CD4-positive, CD25-positive, alpha-beta regulatory T cell (primary cell): Measurements from ENCODE around the gene IFNAR2. TPM values are rescaled to one million over a fixed set of nuclear protein-coding genes. Genes with fewer than 3 reads are reported as not detected.

Source experiments
- ATAC-seq, 2 donors: fragments of 150-1000 bp; cut with Tn5 transposase; one replicate each; pipeline ENCODE4 v1.10.0; 2021; ENCODE audit warnings: low read depth in 2 of 2, moderate number of reproducible peaks in 2 of 2, moderate library complexity in 1 of 2
- DNase-seq, 3 donors: peaks; one replicate each; pipeline versions ENCODE4 v3.0.0 to v3.0.0-alpha.2; 2012 to 2022; ENCODE audit warnings: mixed read lengths in 1 of 3
- H3K27ac ChIP-seq: one replicate; pipeline ENCODE4 v1.7.0; 2013; ENCODE audit warnings: mild to moderate bottlenecking, low read length; ENCODE audit not compliant: insufficient read depth, poor library complexity, severe bottlenecking
- H3K27me3 ChIP-seq: one replicate; pipeline ENCODE4 v1.7.0; 2013; ENCODE audit warnings: low read length; ENCODE audit not compliant: control insufficient read depth, insufficient read depth
- H3K36me3 ChIP-seq: one replicate; pipeline ENCODE4 v1.7.0; 2013; ENCODE audit warnings: mild to moderate bottlenecking, low read length, moderate library complexity; ENCODE audit not compliant: control insufficient read depth, insufficient read depth
- H3K4me1 ChIP-seq: 2 replicates; pipeline ENCODE4 v1.7.0; 2013; ENCODE audit warnings: mild to moderate bottlenecking, low read length; ENCODE audit not compliant: insufficient read depth, control insufficient read depth, poor library complexity, severe bottlenecking
- H3K4me3 ChIP-seq: one replicate; pipeline ENCODE4 v1.7.0; 2013; ENCODE audit warnings: low read depth, mild to moderate bottlenecking, low read length, moderate library complexity
- H3K9me3 ChIP-seq, 2 experiments: 1 replicate in 1 of 2; 2 replicates in 1 of 2; pipeline ENCODE4 v1.7.0; 2013; ENCODE audit warnings: low read length in 2 of 2, mild to moderate bottlenecking in 1 of 2, moderate library complexity in 1 of 2; ENCODE audit not compliant: control insufficient read depth in 2 of 2
- H3K27ac Mint-ChIP-seq, 3 donors: one replicate each; pipeline ENCODE4 v1.8.0; 2020 to 2022; ENCODE audit warnings: mild to moderate bottlenecking in 3 of 3, mixed read lengths in 3 of 3, moderate library complexity in 2 of 3
- H3K27me3 Mint-ChIP-seq: one replicate; pipeline ENCODE4 v1.8.0; 2022; ENCODE audit warnings: mild to moderate bottlenecking, mixed read lengths
- H3K36me3 Mint-ChIP-seq: one replicate; pipeline ENCODE4 v1.8.0; 2020; ENCODE audit warnings: mixed read lengths
- H3K4me1 Mint-ChIP-seq, 4 donors: one replicate each; pipeline ENCODE4 v1.8.0; 2020 to 2022; ENCODE audit warnings: mixed read lengths in 4 of 4, mild to moderate bottlenecking in 1 of 4
- H3K4me3 Mint-ChIP-seq, 4 donors: one replicate each; pipeline ENCODE4 v1.8.0; 2020 to 2022; ENCODE audit warnings: mild to moderate bottlenecking in 4 of 4, mixed read lengths in 4 of 4, moderate library complexity in 3 of 4
- H3K9me3 Mint-ChIP-seq, 7 donors: one replicate each; pipeline ENCODE4 v1.8.0; 2020 to 2022; ENCODE audit warnings: mixed read lengths in 7 of 7, mild to moderate bottlenecking in 3 of 7, moderate library complexity in 2 of 7
- polyA plus RNA-seq, 4 donors: library from polyadenylated mRNA; unstranded; fragments of 300-500 nt; fragmentation: Illumina TruSeq; gene quantifications; one replicate each; pipeline ENCODE4 v1.2.3, GENCODE V29; 2021
- total RNA-seq: library from RNA; stranded (reverse); gene quantifications from one replicate; pipeline ENCODE4 v1.2.3, GENCODE V29; 2022

Gene IFNAR2
- total and polyA plus RNA-seq, 5 donors from 2014 or later: 56.9 to 121 (median 111) TPM

DNA sequence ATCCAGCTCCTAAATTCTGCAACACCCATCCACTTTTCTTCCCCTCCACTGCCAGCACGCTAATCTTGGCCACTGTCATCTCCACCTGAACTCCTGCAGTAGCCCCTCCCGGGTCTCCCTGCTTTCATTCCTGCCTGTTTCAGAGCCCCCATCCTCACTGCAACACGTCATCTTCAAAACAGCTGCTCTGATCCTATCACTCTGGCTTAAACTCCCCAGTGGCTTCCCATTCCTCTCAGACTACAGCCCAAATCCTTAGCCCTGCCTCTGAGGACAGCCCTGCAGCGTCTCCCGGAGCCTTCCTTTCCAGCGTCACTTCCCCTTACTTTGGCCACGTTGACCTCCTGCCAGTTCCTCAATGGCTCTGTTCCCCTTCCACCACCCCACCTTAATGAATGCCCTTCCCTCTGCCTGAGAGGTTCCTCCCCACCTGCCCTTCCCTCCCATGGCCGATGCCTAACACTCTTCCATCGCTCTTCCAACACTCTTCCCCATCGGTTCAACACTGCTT is 22.9 kb upstream of the IFNAR2 start:
- H3K27me3 ChIP-seq: no peaks in the 10 kb centered on the region
- H3K9me3 Mint-ChIP-seq: no peaks in the 10 kb centered on the region
- no peaks in the 10 kb centered on the region for H3K9me3 ChIP-seq
- H3K27me3 Mint-ChIP-seq: no peaks in the 10 kb centered on the region
- H3K4me1 Mint-ChIP-seq: peaks cover 12 to 83% (median 37%) of the 10 kb centered on the region in 4 donors
- H3K4me3 Mint-ChIP-seq: peak overlapping the region in 2 of 4 donors; percentile 61 to 73
- ATAC-seq (no peak), DNase-seq (no peak)
- peak overlapping the region in 2 of 3 donors; percentile 89 to 90 for H3K27ac Mint-ChIP-seq
- peaks cover 41% of the 10 kb centered on the region for H3K4me1 ChIP-seq
- no peaks in the 10 kb centered on the region for H3K36me3 ChIP-seq
- no peak overlapping the region for H3K4me3 ChIP-seq
- H3K36me3 Mint-ChIP-seq: no peaks in the 10 kb centered on the region
- no peak overlapping the region for H3K27ac ChIP-seq

DNA sequence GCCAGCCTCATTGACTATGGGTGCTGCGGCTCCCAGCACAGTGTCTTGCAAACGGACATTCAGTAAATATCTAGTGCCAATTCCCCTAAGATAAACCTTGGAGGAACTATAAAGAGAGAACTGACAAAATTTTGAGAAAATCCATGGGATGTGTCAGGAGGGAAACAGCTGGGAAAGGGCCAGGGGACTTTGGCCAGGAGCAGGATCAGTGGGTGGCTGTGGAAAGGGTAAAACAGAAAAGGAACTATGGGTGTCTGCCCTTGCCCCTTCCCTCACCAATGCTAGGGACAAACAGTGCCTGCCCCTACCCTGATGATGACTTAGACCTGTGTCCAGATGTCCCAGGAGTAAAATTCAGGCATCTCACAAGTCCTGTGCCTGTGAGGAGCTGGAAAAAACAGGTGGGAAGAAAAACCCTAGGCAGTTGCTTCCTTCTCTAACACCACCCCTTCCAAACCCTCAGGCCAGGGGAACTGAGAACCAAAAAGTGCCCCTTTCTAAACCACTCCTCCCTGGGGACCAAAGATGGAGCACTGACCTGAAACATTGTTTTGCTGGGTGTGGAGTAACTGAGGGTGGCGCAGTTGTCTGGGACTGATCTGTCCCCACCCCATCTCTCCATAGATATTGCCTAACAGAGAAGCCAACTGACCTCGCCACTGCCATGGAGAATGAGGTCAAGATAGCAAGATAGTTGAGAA is 22.1 kb upstream of the IFNAR2 start:
- H3K9me3 Mint-ChIP-seq: peaks cover 0 to 2% (median 0%) of the 10 kb centered on the region in 7 donors
- Histone ChIP-seq H3K4me3 (no peak overlapping the region), H3K27ac (no peak overlapping the region), H3K4me1 (peaks cover 49% of the 10 kb centered on the region), H3K9me3 (no peaks in the 10 kb centered on the region), H3K27me3 (no peaks in the 10 kb centered on the region), H3K36me3 (no peaks in the 10 kb centered on the region)
- ATAC-seq (no peak), DNase-seq (no peak)
- H3K36me3 Mint-ChIP-seq: no peaks in the 10 kb centered on the region
- peaks cover 18 to 87% (median 44%) of the 10 kb centered on the region in 4 donors for H3K4me1 Mint-ChIP-seq
- peak overlapping the region; percentile 27 to 78 (median 51) for H3K27ac Mint-ChIP-seq
- H3K4me3 Mint-ChIP-seq: peak overlapping the region in 3 of 4 donors; percentile 22 to 73 (median 61)
- no peaks in the 10 kb centered on the region for H3K27me3 Mint-ChIP-seq

GRCh38 chr21:33208534-33208933 is 21.2 kb upstream of the IFNAR2 start:
- no peak overlapping the region for H3K27ac ChIP-seq
- Mint-ChIP-seq H3K9me3 (peaks cover 0 to 2% (median 0%) of the 10 kb centered on the region in 7 donors), H3K27ac (peak overlapping the region in 2 of 3 donors; percentile 51 to 84), H3K4me3 (peak overlapping the region in 1 of 4 donors; percentile 24), H3K4me1 (peaks cover 18 to 87% (median 50%) of the 10 kb centered on the region in 4 donors), H3K27me3 (no peaks in the 10 kb centered on the region), H3K36me3 (no peaks in the 10 kb centered on the region)
- H3K36me3 ChIP-seq: no peaks in the 10 kb centered on the region
- DNase-seq (no peak), ATAC-seq (no peak)
- no peak overlapping the region for H3K4me3 ChIP-seq
- no peaks in the 10 kb centered on the region for H3K27me3 ChIP-seq
- H3K4me1 ChIP-seq: peaks cover 55% of the 10 kb centered on the region
- no peaks in the 10 kb centered on the region for H3K9me3 ChIP-seq

DNA sequence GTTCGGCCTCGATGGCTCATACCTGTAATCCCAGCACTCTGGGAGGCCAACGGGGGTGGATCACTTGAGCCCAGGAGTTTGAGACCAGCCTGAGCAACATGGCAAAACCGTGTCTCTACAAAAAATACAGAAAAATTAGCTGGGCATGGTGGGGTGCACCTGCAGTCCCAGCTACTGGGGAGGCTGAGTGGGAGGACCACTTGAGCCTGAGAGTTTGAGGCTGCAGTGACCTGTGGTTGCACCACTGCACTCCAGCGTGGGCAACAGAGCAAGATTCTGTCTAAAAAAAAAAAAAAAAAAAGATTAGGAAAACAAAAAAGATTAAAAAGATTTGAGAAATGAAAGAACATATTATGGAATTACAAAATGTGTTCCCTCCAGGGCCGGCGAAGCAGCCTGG is 18.4 kb upstream of the IFNAR2 start:
- no peaks in the 10 kb centered on the region for H3K36me3 ChIP-seq
- Mint-ChIP-seq H3K27ac (peak overlapping the region; percentile 59 to 81 (median 66)), H3K4me1 (peaks cover 15 to 91% (median 56%) of the 10 kb centered on the region in 4 donors), H3K4me3 (peak overlapping the region in 1 of 4 donors; percentile 13), H3K9me3 (peaks cover 0 to 4% (median 0%) of the 10 kb centered on the region in 7 donors), H3K36me3 (no peaks in the 10 kb centered on the region), H3K27me3 (no peaks in the 10 kb centered on the region)
- no peaks in the 10 kb centered on the region for H3K9me3 ChIP-seq
- DNase-seq: no peak
- no peaks in the 10 kb centered on the region for H3K27me3 ChIP-seq
- H3K4me1 ChIP-seq: peaks cover 64% of the 10 kb centered on the region
- ATAC-seq: no peak
- no peak overlapping the region for H3K4me3 ChIP-seq
- peak overlapping the region; percentile 71 for H3K27ac ChIP-seq

- peak overlapping the region; percentile 71 for H3K27ac ChIP-seq
- H3K4me1 ChIP-seq: peaks cover 64% of the 10 kb centered on the region
- no peaks in the 10 kb centered on the region for H3K27me3 ChIP-seq
- H3K4me3 Mint-ChIP-seq: peak overlapping the region in 2 of 4 donors; percentile 68 to 78
- H3K36me3 ChIP-seq: no peaks in the 10 kb centered on the region
- no peaks in the 10 kb centered on the region for H3K27me3 Mint-ChIP-seq
- ATAC-seq (no peak), DNase-seq (no peak)
- H3K4me1 Mint-ChIP-seq: peaks cover 20 to 91% (median 60%) of the 10 kb centered on the region in 4 donors
- peak overlapping the region; percentile 81 to 98 (median 93) for H3K27ac Mint-ChIP-seq
- no peaks in the 10 kb centered on the region for H3K36me3 Mint-ChIP-seq
- H3K4me3 ChIP-seq: no peak overlapping the region
- H3K9me3 ChIP-seq: no peaks in the 10 kb centered on the region
- H3K9me3 Mint-ChIP-seq: peaks cover 0 to 4% (median 1%) of the 10 kb centered on the region in 7 donors
Observed at GRCh38 chr21:33211732-33212131, 18.0 kb upstream of the IFNAR2 start.

GRCh38 chr21:33212159-33212851 is 17.4 kb upstream of the IFNAR2 start:
- H3K36me3 Mint-ChIP-seq: no peaks in the 10 kb centered on the region
- DNase-seq: peak in 2 of 3 donors; percentile 37 to 75
- Histone ChIP-seq H3K4me3 (peak overlapping the region; percentile 43), H3K27me3 (no peaks in the 10 kb centered on the region), H3K4me1 (peaks cover 66% of the 10 kb centered on the region), H3K27ac (peak overlapping the region; percentile 71), H3K36me3 (no peaks in the 10 kb centered on the region), H3K9me3 (no peaks in the 10 kb centered on the region)
- peaks cover 0 to 4% (median 1%) of the 10 kb centered on the region in 7 donors for H3K9me3 Mint-ChIP-seq
- peaks cover 21 to 91% (median 58%) of the 10 kb centered on the region in 4 donors for H3K4me1 Mint-ChIP-seq
- peak overlapping the region; percentile 81 to 98 (median 93) for H3K27ac Mint-ChIP-seq
- H3K4me3 Mint-ChIP-seq: peak overlapping the region; percentile 66 to 83 (median 73)
- H3K27me3 Mint-ChIP-seq: no peaks in the 10 kb centered on the region
- ATAC-seq: peak; percentile 24 to 48

DNA sequence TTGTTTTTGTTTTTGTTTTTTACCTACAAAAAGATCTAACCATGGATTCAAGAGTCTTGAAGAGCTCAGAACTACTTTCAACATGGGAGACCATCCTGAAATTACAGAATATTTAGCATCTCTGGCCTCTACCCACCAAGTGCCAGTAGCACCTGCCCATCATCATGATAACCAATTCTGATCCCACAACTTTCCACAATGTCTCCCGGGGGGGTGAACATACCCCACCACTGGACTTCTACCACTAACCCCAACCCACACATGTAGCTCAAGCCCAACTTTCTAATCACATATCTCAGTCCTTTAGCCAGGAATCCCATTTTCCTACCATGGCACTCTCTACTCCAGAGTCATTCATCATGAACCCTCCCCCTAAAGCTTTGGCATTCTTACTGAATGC is 15.7 kb upstream of the IFNAR2 start:
- DNase-seq (no peak), ATAC-seq (no peak)
- Mint-ChIP-seq H3K4me3 (peak overlapping the region; percentile 33 to 91 (median 42)), H3K9me3 (peaks cover 0 to 13% (median 2%) of the 10 kb centered on the region in 7 donors), H3K27me3 (no peaks in the 10 kb centered on the region), H3K27ac (peak overlapping the region; percentile 81 to 93 (median 89)), H3K36me3 (peaks cover 8% of the 10 kb centered on the region), H3K4me1 (peaks cover 21 to 93% (median 60%) of the 10 kb centered on the region in 4 donors)
- no peak overlapping the region for H3K4me3 ChIP-seq
- H3K4me1 ChIP-seq: peaks cover 72% of the 10 kb centered on the region
- no peaks in the 10 kb centered on the region for H3K9me3 ChIP-seq
- H3K27me3 ChIP-seq: no peaks in the 10 kb centered on the region
- no peaks in the 10 kb centered on the region for H3K36me3 ChIP-seq
- no peak overlapping the region for H3K27ac ChIP-seq
